Measurements from ENCODE around the gene TTLL8.

DNA sequence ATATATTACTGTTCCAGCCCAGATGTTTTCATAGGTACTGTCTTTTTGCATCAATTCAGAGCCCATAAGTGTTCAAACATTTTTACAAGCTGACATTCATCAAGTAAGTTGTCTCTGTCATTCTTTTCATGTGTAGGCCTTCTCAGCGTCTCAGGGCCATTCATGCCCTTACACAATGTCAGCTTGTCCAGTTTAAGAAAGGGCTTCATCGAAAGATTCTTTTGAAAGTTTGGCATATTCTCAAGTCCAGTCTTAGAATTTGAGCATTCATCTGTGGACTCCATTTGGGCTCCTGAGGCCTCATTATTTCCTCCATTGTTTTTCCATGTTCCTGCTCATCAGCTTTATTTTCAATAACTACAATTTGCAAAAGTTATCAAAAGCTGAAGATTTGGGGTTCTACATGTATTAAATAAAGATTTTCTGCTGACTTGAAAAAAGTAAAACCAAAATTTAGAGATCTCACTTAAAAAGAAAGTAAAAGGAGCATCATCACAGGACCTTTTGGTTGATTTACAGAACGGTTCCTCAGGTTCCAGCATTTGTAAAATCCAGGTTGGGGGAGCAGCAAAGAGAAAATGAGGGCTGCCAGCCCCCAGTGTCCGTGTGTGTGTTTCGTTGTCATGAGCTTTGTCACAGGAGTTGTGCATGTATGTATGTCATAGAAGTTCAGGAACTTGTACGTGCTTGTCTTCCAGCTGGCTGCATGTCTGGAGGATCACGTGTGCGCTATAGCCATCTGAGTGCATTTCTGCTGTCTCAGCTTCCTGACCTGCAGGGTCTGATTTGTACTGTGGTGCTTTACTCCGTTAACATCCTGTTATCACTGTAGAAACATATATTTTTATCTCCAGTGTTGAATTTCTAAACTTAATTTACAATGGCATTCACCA, 47.4 kb upstream of the TTLL8 start:
- TF ChIP-seq, protein P1, sequence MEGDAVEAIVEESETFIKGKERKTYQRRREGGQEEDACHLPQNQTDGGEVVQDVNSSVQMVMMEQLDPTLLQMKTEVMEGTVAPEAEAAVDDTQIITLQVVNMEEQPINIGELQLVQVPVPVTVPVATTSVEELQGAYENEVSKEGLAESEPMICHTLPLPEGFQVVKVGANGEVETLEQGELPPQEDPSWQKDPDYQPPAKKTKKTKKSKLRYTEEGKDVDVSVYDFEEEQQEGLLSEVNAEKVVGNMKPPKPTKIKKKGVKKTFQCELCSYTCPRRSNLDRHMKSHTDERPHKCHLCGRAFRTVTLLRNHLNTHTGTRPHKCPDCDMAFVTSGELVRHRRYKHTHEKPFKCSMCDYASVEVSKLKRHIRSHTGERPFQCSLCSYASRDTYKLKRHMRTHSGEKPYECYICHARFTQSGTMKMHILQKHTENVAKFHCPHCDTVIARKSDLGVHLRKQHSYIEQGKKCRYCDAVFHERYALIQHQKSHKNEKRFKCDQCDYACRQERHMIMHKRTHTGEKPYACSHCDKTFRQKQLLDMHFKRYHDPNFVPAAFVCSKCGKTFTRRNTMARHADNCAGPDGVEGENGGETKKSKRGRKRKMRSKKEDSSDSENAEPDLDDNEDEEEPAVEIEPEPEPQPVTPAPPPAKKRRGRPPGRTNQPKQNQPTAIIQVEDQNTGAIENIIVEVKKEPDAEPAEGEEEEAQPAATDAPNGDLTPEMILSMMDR (conservative IDR thresholded peaks at IDR 0.05; ENCODE audit: low read length): no peak
- TF ChIP-seq EZH2phosphoT487 (IDR thresholded peaks at IDR 0.05; ENCODE audit: borderline replicate concordance, low read depth, low read length): no peak
